NCI-H187 (cell line): ENCODE data around the gene ZNF19.

Source experiments
- DNase-seq, 2 experiments: peaks; one replicate each; lab custom pipeline; 2025; lab: John Stamatoyannopoulos, UW

ZNF19 gene

GRCh38 chr16:71490361-71490760, 1.2 kb upstream of the ZNF19 start:
- no peak for DNase-seq

DNA sequence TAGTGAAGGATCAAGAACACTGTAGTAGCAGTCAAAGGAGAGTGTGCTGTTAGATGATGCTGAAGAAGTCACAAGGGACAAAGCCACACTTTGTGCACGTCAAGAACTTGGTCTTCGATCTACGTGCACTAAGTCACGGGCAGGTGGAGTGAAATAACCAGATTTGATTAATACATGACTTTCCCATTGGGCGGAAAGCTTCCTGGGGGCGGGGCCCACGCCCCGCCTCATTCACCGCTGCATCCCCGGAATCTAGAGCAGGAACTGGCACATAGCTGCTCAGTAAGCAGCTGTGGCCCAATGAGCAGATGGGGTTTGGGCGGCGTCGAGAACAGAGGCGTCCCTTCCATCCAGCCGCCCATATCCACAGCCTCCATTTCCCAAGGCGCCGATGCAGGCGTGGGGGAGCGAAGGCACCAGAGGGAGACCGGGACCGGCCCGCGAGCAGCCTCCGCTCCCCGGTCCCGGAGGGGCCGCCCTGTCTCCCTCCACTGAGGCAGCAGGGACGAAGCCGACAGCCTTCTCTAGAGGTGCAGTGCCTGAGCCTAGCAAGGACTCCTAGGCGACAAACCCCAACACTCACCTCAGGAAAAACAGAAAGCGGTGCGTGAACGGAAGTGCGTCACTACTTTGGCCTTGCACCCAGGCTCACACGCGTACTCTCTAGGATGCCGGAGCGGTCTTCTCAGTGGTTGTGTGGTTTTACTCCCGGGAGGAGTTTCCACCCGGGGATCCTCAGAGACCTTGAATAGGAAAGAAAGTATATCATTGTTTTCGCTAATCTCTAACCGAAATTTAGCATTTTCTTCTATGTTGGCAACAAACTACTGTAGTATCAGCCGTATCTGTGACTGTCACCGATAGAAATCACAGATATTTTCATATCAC, 4.9 kb downstream of the ZNF19 start:
- peak; percentile 14 to 44 for DNase-seq

DNA sequence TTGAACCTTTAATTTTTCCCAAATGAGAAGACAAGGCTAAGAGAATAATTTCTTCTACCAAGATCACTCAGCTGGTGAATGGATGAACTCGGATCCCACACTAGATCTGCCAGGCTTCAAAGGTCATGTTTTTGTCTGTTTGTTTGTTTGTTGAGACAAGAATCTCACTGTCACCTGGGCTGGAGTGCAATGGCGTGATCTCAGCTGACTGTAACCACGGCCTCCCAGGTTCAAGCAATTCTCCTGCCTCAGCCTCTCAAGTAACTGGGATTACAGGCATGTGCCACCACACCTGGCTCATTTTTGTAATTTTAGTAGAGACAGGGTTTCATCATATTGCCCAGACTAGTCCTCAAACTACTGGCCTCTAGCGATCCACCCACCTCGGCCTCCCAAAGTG, 6.6 kb downstream of the ZNF19 start:
- DNase-seq = no peak

DNA sequence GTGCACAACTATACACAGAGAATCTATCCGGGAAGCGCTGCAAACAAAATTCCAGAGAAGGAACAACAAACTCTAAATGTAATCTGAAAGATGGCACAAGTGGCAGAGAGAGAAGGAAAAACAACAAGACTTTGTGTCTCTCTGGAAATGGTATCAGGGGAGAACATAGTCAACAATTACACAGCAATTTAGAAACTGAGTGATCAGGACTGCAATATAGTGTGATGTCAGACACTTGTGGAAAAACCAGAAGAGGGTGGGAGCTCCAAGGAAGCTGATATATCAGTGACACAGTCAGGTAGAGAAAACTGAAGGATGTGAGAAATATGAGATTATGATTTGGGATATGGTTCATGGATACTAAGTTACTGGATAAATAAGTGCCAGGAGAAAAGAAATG, 8.2 kb downstream of the ZNF19 start:
- no peak for DNase-seq

GRCh38 chr16:71479420-71479819, 9.7 kb downstream of the ZNF19 start:
- no peak for DNase-seq

GRCh38 chr16:71476457-71477124, 12.5 kb downstream of the ZNF19 start:
- DNase-seq = no peak

- DNase-seq = no peak
These were observed 14.3 kb downstream of the ZNF19 start for GRCh38 chr16:71474864-71475263.

- no peak for DNase-seq
These were observed 15.2 kb downstream of the ZNF19 start for GRCh38 chr16:71473891-71474290.

- no peak for DNase-seq
These were observed 16.2 kb downstream of the ZNF19 start for GRCh38 chr16:71472931-71473330.

- DNase-seq = no peak
These were observed 17.1 kb downstream of the ZNF19 start for GRCh38 chr16:71472051-71472450.

DNA sequence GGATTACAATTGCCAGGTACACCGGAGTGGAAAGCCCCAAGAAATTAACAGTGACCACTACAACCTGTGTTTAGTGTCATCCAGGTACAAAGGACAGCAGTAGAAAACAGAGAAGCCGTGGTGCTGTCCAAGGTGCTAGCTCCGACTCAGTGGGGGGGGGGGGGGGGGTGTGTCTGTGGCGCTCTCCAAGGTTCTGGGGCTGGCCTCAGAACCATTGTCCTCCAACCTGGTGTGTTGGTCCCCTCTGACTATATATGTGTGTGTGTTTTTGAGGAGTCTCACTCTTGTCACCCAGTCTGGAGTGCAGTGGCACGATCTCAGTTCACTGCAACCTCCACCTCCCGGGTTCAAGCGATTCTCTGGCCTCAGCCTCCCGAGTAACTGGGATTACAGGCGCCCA, 21.3 kb downstream of the ZNF19 start:
- DNase-seq = no peak

DNA sequence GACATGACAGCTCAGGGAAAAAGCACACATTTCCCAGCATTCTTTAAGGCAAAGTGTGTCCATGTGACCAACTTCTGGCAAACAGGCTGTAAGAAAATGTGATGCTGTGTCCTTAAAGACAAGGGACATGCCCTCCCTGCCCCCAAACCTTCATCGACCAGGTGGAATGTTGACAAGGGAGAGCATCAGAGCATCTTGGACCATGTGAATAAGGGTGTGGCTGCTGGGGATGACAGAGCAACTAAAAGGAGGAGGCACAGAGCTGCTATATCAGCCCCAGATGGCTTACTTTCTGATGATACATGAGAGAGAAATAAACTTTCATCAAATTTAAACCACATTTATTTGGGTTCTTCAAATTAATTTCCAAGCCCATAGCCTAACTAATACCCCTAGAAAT, 24.9 kb downstream of the ZNF19 start:
- DNase-seq = no peak

DNA sequence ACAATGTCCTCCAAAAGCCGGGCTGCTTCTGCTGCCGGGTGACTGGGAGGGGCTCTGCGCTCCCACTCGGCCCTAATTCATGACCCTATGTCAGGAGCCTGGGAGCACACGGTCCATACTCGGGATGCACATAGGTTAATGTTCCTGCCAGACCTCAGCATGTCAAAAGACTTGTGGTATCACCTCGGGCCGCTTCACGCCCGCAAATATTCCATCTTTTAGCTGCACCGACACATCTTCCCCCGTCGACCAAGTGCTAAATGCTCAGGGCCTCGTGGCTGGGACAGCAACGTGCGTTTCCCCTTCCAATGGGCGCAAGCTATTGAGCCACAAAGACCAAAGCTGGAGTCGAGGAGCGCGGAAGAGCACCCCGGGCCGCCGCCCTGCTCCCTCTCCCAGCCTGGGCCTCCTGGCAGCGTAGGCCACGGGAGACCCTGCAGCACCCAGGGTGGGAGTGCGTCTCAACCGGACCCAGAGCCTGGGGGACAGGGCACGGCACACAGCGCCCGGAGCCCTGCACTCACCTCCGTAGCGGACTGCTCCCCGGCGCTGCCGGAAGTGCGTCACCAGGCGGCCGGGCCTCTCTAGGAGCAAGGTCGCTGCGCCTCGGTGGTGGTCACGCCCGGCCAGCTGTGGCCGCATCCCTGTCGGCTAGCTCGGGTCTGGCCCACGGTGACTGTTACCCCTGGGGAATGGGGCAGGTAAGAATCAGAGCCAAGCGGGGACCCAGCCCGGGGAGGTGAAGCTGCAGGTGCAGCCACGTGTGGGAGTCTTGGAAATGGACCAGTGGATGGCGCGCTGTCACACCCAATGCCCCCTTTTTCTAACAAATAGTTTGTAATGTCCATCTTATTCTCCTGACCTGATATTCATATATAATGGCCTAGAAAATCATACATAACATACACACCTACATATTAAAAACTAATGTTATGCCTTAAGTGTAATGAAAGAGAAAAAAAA, 27.2 kb downstream of the ZNF19 start, which contains the start of gene ZNF23:
ZNF23 (minus strand) TSS at position 562 of the 963 bp plus-strand sequence. CDS start 5,451 bp downstream, outside the sequence.
- DNase-seq = peak; percentile 17 to 26

DNA sequence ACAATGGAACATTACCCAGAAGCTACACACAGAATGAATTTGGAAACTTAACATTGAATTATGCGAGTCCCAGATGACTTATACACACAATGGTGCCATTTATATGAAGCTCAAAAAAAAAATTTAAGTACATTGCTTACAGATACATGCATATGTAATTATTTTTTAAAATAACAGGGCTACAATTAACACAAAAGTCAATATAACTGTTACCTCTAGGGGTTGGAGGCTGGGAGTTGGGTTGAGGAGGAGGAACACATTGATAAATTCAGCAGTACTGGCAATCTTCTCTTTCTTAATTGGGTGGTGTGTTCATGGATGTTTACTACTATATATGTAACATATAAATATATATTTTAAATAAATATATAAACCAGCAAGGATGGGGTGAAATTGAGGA, 28.2 kb downstream of the ZNF19 start:
- DNase-seq = no peak

DNA sequence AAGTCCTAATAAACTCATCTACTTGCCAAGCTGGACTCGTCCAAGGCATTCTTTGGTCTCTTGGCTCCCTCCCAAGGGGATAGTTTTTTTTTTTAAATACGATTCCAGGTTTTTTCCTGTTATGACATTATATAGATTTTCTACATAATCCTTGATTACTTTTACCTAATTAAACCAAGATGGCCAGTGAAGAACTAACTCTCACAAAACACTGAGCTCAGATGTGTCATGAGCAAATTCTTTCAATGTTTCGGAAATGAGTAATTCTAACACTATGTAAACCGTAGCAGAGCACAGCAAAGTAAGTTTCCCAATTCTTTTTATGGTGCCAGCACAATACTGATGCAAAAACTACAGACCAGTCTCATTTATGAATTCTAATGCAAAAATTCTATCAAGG, 28.9 kb downstream of the ZNF19 start:
- no peak for DNase-seq

GRCh38 chr16:71459510-71459909, 29.6 kb downstream of the ZNF19 start:
- DNase-seq = no peak

DNA sequence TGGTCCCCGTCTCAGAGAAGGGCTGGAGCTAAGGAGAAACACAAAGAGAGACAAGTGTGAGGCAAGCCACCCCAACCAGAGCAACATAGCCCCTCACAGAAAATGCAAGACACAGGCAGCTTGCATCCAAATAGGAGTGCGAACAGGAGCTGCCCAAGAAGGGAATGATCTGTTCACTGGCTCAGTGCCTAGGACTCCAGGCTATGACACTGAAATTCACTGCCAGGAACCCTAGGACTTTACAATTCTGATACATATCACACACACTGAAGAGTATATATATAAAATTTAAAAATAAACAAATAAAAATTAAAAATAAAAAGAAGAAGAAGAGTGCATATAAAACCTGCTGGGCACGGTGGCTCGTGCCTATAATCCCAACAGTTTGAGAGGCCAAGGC, 32.3 kb downstream of the ZNF19 start:
- DNase-seq = no peak

GRCh38 chr16:71453036-71453435, 36.1 kb downstream of the ZNF19 start:
- no peak for DNase-seq

DNA sequence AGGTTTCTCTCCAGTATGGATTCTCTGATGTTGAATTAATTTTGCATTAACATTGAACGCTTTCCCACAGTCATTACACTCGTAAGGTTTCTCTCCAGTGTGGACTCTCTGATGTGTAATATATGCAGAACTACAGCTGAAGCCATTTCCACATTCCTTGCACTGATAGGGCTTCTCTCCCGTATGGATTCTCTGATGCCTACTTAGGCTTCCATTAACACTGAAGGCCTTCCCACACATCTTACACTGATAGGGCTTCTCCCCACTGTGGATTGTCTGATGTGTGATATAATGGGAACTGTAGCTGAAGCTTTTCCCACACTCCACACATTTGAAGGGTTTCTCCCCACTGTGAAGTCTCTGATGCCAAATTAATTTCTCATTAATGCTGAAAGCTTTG, 40.1 kb downstream of the ZNF19 start:
- DNase-seq = no peak

GRCh38 chr16:71448274-71448866, 40.8 kb downstream of the ZNF19 start:
- DNase-seq = no peak

DNA sequence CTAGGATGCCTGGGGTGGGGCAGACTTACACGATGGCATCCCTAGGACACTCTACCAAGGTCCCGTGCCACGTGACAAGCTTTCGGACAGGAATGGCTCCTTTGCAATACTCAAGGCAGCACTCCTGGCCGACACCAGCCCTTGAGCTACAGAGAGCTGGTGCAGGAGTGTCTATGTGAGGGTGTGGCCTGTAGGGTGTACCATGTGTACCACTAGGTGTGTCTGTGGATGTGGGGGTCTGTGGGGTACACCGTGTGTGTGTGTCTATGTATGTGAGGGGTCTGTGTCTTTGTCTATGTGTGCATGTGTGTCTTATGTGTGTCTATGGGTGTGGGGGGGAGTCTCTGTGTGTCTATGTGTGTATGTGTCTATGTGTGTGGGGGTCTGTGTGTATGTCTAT, 45.4 kb downstream of the ZNF19 start:
- DNase-seq = no peak

DNA sequence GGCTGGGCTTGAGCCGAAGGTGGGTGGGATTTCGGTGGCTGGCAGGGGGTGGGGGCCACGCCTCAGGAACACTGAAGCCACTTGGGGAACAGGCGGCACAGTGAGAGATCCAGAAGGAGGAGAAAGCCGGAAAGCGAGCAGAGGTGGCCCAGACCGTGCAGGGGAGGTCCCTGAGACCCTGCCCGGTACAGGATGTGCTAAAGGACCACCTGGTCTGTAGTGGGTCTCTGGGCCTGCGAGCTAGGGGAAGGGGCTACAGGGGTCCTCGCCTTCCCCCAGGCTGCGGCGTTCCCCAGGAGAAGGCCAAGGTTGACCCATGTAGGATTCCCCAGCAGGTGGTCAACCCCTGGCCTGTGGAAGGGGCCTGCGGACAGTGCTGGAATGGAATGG, 47.1 kb downstream of the ZNF19 start, which contains the start of gene TLE7:
TLE7 (minus strand) TSS at position 4 of the 390 bp plus-strand sequence. CDS start 8,730 bp downstream, outside the sequence.
- DNase-seq = no peak
